HG03060 (cell line): ENCODE data around the gene SLC35B4.

Experiments used
- ATAC-seq: cut with Tn5 transposase; IDR thresholded peaks from one replicate; pipeline ENCODE4 v1.9.1; 2021; ENCODE audit warnings: low read depth, moderate number of reproducible peaks; ENCODE audit not compliant: unreplicated experiment

Gene SLC35B4

GRCh38 chr7:134316539-134317344 is at the start of gene SLC35B4:
Gene SLC35B4 (minus strand): TSS chr7:134316930. CDS start chr7:134316751, 179 bp downstream.
- ATAC-seq: peak; percentile 96

- ATAC-seq: no peak
These were observed 49.8 kb upstream of the SLC35B4 start for GRCh38 chr7:134366481-134366880.

GRCh38 chr7:134365341-134366054 is 48.8 kb upstream of the SLC35B4 start:
- no peak for ATAC-seq

- no peak for ATAC-seq
These were observed 47.9 kb upstream of the SLC35B4 start for GRCh38 chr7:134364619-134365037.

- no peak for ATAC-seq
These were observed 46.1 kb upstream of the SLC35B4 start for GRCh38 chr7:134362587-134363483.

- ATAC-seq: no peak
These were observed 43.2 kb upstream of the SLC35B4 start for GRCh38 chr7:134359787-134360432.

- ATAC-seq: no peak
These were observed 40.8 kb upstream of the SLC35B4 start for GRCh38 chr7:134357486-134357885.

GRCh38 chr7:134356421-134356936 is 39.7 kb upstream of the SLC35B4 start:
- no peak for ATAC-seq

- no peak for ATAC-seq
These were observed 39.2 kb upstream of the SLC35B4 start for GRCh38 chr7:134355927-134356326.

GRCh38 chr7:134355004-134355525 is 38.3 kb upstream of the SLC35B4 start:
- no peak for ATAC-seq

GRCh38 chr7:134353411-134353810 is 36.7 kb upstream of the SLC35B4 start:
- no peak for ATAC-seq

- ATAC-seq: no peak
These were observed 34.7 kb upstream of the SLC35B4 start for GRCh38 chr7:134351424-134351823.

GRCh38 chr7:134350709-134351108 is 34.0 kb upstream of the SLC35B4 start:
- no peak for ATAC-seq

GRCh38 chr7:134347567-134347966 is 30.8 kb upstream of the SLC35B4 start:
- ATAC-seq: no peak

GRCh38 chr7:134343796-134344195 is 27.1 kb upstream of the SLC35B4 start:
- ATAC-seq: no peak

GRCh38 chr7:134343136-134343535 is 26.4 kb upstream of the SLC35B4 start:
- ATAC-seq: no peak

GRCh38 chr7:134339475-134339874 is 22.7 kb upstream of the SLC35B4 start:
- ATAC-seq: no peak

- no peak for ATAC-seq
These were observed 21.2 kb upstream of the SLC35B4 start for GRCh38 chr7:134337980-134338379.

GRCh38 chr7:134334408-134334807 is 17.7 kb upstream of the SLC35B4 start:
- no peak for ATAC-seq

GRCh38 chr7:134333943-134334342 is 17.2 kb upstream of the SLC35B4 start:
- no peak for ATAC-seq
